DOHH2 (cell line): ENCODE data around the gene MCF2L2.

Experiments
- CTCF ChIP-seq: fragments of 200-600 bp; sonication (generic); IDR thresholded peaks from one replicate; pipeline ENCODE4 v1.5.1; 2014; ENCODE audit warnings: antibody characterized with exemption, mild to moderate bottlenecking, low read depth, low read length; ENCODE audit not compliant: poor library complexity, severe bottlenecking
- EZH2phosphoT487 ChIP-seq: fragments of 200-600 bp; sonication (generic); IDR thresholded peaks from 2 replicates; pipeline ENCODE4 v1.6.1; 2017; ENCODE audit warnings: borderline replicate concordance, mild to moderate bottlenecking, antibody characterized with exemption, low read length, moderate library complexity, mixed read lengths

GRCh38 chr3:183409219-183409618, 19.2 kb downstream of the MCF2L2 start:
- TF ChIP-seq CTCF (no peak), EZH2phosphoT487 (no peak)
